ENCODE data around the gene LAMA3.

Gene LAMA3, protein sequence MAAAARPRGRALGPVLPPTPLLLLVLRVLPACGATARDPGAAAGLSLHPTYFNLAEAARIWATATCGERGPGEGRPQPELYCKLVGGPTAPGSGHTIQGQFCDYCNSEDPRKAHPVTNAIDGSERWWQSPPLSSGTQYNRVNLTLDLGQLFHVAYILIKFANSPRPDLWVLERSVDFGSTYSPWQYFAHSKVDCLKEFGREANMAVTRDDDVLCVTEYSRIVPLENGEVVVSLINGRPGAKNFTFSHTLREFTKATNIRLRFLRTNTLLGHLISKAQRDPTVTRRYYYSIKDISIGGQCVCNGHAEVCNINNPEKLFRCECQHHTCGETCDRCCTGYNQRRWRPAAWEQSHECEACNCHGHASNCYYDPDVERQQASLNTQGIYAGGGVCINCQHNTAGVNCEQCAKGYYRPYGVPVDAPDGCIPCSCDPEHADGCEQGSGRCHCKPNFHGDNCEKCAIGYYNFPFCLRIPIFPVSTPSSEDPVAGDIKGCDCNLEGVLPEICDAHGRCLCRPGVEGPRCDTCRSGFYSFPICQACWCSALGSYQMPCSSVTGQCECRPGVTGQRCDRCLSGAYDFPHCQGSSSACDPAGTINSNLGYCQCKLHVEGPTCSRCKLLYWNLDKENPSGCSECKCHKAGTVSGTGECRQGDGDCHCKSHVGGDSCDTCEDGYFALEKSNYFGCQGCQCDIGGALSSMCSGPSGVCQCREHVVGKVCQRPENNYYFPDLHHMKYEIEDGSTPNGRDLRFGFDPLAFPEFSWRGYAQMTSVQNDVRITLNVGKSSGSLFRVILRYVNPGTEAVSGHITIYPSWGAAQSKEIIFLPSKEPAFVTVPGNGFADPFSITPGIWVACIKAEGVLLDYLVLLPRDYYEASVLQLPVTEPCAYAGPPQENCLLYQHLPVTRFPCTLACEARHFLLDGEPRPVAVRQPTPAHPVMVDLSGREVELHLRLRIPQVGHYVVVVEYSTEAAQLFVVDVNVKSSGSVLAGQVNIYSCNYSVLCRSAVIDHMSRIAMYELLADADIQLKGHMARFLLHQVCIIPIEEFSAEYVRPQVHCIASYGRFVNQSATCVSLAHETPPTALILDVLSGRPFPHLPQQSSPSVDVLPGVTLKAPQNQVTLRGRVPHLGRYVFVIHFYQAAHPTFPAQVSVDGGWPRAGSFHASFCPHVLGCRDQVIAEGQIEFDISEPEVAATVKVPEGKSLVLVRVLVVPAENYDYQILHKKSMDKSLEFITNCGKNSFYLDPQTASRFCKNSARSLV (N-terminal part only)

DNA sequence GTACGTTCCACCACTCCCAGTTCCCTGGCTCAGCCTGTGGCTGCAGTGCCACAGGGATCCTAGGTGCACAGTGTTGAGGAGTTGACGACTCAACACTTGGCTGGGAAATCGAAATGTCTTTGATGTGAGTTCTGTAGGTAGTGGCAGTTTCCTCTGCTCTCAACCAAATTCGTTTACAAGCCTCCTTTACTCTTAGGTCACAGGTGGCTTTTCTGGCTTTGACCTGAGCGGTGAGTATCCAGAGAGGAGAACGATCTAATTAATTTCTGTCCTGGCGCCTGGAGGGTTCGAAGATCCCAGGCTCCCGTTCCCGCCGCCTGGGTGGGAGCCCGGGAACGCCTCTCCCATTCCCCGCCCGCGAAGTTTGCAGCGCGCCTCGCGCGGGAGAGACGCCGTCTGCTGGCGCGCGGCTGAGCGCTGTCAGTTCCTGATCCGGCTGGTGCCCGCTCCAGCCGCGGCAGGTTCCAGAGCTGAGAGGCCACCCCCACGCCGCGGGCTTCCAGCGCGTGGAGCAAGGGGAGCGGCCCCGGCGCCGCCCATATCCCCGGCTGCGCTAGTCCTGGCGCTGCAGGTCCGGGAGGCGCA, at the start of gene LAMA3:
TSS of gene LAMA3 (plus strand) at position 423 of the 585 bp plus-strand sequence. CDS start 231 bp downstream, outside the sequence.
- DNase-seq: peak; percentile 61

DNA sequence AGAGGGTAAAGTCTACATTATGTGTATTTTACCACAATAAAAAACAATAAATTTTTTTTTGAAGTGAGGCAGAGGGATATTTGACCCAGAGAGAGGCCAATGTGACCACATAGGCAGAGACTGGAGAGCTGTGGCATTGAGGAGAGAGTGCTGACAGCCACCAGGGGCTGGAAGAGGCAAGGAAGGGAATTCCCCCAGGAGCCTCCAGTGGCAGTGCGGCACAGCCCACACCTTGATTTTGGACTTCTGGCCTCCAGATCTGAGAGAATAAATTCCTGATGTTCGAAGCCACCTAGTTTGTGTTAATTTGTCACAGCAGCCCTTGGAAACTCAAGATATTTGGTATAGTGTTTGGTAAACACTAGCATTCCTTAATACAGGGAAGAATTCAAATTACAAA, 49.2 kb upstream of the LAMA3 start:
- DNase-seq: no peak

- DNase-seq: no peak
These were observed 48.0 kb upstream of the LAMA3 start for GRCh38 chr18:23641143-23641720.

DNA sequence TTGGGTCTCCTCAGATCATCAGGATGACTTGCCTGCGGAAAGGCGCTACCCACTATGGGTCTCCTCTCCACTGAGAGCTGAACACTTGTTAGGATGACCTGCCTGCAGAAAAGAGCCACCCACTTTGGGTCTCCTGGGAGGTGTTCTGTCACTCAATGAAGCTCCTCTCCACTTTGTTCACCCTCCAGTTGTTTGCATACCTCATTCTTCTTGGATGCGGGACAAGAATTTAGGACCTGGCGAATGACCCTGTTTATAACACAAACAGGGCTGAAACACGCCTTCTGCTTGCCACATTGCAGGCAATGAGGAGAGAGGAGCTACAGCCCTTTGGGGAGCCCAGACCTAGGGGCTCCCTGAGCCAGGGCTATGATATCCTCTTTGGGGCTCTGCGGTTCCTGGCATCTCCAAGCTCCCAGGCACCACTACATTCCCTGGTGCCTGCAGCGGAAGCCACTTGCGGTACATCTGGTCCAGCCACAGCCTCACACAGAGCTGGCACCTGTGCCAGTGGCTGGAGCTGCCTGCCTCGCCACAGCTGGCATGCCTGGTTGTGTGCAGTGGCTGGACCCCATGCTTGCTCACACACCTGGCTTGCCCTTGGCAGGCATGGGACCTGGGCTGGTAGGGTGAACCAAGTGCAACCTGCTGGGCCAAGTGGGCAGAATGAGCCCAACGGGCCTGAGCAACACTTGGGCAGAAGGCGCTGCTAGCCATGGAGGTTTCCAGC, 47.2 kb upstream of the LAMA3 start:
- no peak for DNase-seq

DNA sequence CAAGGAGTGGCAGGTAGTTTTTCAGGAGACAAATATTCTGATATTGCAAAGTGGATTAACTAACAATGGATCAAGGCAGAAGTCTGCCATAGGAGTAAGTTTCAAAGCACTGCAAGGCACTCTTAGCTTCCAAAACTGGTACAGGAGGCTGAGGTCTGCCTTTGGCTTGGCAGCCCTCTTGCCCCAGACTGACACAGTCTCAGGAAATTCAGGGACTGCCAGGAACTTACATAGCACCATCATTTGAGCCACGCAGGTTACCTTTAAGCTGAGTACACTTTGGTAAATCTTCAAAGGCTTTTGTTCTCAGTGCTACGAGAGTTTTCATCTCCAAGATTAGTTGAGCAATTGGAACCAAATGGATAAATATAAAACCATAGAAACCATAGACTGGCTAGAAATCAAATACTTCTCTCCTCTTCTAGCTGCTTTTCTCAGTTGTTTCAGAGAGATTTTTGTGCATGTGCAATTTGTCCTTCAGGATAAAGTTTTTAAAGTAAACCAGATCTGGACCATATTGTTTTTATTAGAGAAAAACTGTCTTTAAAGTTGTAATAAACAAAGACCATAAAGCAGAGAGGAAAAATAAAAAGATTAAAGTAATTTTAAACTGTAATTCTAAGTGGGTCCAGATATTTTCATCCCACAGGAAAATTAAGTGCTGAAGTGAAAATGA, 45.3 kb upstream of the LAMA3 start:
- no peak for DNase-seq

DNA sequence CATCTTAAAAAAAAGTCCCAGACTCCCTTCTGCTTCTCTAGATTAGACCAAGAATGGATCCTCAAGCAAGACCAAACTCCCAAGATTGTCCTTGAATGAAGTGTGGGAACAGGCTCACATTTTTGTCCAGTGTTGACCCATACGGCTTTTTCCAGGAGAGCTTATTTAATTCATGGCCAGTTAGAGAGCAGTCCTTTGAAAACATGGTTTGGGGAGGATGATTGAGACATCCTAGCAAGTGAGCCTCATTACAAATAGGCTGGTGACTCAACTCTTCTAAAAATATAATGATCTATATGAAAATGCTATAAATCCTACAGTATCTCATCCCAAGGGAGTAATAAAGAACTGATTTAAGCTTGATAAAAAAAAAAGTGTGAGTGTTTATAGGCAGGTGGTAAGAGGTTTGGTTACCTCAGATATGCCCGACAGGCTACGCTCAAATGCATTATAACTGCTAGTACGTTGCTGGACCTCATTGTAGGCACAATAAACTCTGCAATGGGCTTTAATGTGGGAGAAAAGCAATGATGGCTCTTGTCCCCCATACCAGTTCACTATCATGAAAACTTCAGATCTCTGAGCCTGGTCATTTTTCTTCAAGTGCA, 43.6 kb upstream of the LAMA3 start:
- DNase-seq: no peak

GRCh38 chr18:23646282-23646681, 43.0 kb upstream of the LAMA3 start:
- no peak for DNase-seq

DNA sequence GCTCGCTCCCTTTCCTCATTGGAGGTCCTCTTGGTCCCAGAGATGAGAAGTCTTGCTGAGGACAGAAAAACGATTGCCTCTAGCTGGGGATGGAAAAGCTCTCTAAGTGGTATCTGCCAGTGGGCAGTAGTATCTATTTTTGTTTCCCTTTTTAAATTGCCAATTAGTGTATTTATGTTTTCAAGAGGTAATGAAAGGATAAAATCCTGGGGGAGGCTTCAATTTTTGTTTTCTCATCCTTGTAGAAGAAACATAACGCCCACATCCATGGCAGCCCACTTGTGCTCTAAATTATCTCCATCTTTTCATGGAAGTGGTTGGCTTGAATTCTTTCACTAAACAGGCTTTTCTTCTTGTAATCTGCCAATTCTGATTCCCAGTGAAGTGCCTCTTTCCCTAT, 40.8 kb upstream of the LAMA3 start:
- no peak for DNase-seq

GRCh38 chr18:23648940-23649607, 40.2 kb upstream of the LAMA3 start:
- no peak for DNase-seq

- no peak for DNase-seq
These were observed 38.0 kb upstream of the LAMA3 start for GRCh38 chr18:23650968-23651927.

- DNase-seq: no peak
These were observed 37.0 kb upstream of the LAMA3 start for GRCh38 chr18:23652232-23652631.

- no peak for DNase-seq
These were observed 31.0 kb upstream of the LAMA3 start for GRCh38 chr18:23658285-23658684.

DNA sequence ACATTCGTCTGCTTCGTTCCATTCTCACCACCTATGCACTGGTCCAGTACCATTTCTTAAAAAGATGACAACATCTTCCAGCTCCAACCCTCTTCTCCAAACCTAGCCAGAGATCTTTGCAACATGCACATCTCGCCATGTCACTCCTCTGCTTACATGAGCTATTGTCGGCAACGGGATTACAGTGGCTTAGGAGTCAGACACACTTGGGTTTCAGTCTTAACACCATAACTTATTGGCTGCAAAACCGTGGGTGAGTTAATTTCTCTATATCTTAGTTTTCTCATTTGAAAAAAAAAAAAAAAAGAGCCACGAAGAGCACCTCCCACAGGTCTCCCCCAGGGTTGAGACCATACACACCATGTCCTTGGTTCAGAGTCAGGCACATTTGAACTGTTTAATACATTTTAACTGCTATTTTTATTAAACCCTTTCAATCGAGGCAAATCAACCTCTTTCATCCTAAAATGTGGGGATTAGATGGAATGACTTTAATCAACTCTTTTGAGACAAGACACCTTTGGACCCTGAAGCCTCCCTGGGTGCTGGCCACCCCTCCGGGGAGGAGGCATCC, 27.4 kb upstream of the LAMA3 start:
- DNase-seq: no peak

GRCh38 chr18:23662309-23663263, 26.7 kb upstream of the LAMA3 start, which contains the start of gene ANKRD29:
Gene ANKRD29 (minus strand): TSS chr18:23662911. CDS start chr18:23662730, 181 bp downstream.
- DNase-seq: peak; percentile 34

DNA sequence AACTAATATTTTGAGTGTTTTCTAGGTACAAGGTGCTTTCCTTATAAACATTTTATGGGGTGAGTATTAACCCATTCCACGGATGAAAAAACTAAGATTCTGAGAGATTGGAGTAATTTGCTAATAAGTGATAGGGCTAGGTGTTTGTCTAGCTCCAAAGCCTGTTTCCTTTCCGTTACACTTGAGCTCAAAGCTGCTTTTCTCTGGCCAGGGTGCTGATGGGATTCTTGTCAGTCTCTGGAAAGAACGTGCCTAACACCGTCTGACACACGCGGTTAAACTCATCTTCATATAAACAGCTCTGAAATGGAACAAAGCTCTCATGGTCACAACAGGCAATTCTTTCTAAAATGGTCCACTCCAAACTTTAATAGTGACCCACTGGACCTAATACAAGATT, 24.6 kb upstream of the LAMA3 start:
- DNase-seq: no peak

DNA sequence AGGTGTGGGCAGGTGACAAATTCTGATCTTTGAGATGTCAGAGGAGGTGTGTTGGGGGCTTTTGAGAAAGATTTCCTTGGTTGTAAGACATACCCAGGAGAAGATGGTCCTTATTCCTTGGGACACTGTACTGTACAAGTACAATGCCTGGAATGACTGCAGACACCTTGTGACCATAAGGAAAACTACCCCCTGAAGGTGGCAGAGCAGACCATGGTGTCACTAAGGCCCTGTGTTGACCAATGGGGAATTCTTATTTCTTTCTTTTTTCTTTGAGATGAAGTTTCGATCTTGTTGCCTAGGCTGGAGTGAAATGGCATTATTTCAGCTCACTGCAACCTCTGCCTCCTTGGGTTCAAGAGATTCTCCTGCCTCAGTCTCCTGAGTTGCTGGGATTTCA, 22.1 kb upstream of the LAMA3 start:
- no peak for DNase-seq

- no peak for DNase-seq
These were observed 20.5 kb upstream of the LAMA3 start for GRCh38 chr18:23668731-23669130.
